ENCODE measurements around the gene SALL2. TPM values are rescaled to one million over a fixed set of nuclear protein-coding genes. Genes with fewer than 3 reads are reported as not detected.

The SALL2 gene
- total RNA-seq, 1 experiment from 2014 or later: 239 TPM

DNA sequence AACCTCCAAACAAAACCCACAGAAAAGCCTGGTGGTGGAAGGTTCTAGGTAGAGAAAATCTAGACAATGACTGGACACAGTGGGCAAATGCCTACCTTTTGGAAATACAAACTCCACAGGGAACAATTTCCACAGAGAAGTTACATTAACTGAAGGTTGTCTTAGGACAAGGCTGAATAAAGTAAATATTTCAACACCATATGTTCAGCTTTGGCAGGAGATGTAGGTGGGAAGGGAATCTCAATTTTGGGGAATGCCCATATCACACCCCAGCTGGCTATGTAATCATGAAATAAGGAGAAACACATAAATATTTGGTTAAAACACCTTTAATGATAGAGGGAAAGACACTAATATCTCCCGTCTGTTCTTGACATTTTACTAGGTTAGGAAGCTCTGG is 5.4 kb downstream of the SALL2 start:
- ATAC-seq (no peak), DNase-seq (ENCODE audit: low spot score) (no peak)
- H3K9me3 Mint-ChIP-seq: no peaks in the 10 kb centered on the region
- POLR2A ChIA-PET: no interaction called here
- H3K4me3 Mint-ChIP-seq: peak overlapping the region; percentile 97
- H3K36me3 Mint-ChIP-seq: peaks cover 51% of the 10 kb centered on the region
- peaks cover 60% of the 10 kb centered on the region for H3K4me1 Mint-ChIP-seq
- H3K27ac Mint-ChIP-seq: peak overlapping the region; percentile 91
- TF ChIP-seq SMAD4 (CRISPR knock-in tag; IDR thresholded peaks at IDR 0.05) (no peak), ZNF416 (CRISPR knock-in tag; IDR thresholded peaks at IDR 0.05) (no peak), TEAD4 (CRISPR knock-in tag; IDR thresholded peaks at IDR 0.05) (no peak), ZNF396 (CRISPR knock-in tag; IDR thresholded peaks at IDR 0.05; ENCODE audit: borderline replicate concordance) (no peak), ZNF232 (CRISPR knock-in tag; IDR thresholded peaks at IDR 0.05) (no peak), JUN (CRISPR knock-in tag; IDR thresholded peaks at IDR 0.05) (no peak), ZNF423 (CRISPR knock-in tag; IDR thresholded peaks at IDR 0.05) (no peak), CREM (CRISPR knock-in tag; IDR thresholded peaks at IDR 0.05) (no peak), TEAD1 (CRISPR knock-in tag; IDR thresholded peaks at IDR 0.05) (no peak), GRHL2 (CRISPR knock-in tag; IDR thresholded peaks at IDR 0.05; ENCODE audit: insufficient replicate concordance, severe bottlenecking) (no peak)
- TF ChIP-seq, protein P1, sequence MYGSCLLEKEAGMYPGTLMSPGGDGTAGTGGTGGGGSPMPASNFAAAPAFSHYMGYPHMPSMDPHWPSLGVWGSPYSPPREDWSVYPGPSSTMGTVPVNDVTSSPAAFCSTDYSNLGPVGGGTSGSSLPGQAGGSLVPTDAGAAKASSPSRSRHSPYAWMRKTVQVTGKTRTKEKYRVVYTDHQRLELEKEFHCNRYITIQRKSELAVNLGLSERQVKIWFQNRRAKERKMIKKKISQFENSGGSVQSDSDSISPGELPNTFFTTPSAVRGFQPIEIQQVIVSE (CRISPR knock-in tag; IDR thresholded peaks at IDR 0.05; ENCODE audit: borderline replicate concordance): no peak
- TF ChIP-seq, protein P2, sequence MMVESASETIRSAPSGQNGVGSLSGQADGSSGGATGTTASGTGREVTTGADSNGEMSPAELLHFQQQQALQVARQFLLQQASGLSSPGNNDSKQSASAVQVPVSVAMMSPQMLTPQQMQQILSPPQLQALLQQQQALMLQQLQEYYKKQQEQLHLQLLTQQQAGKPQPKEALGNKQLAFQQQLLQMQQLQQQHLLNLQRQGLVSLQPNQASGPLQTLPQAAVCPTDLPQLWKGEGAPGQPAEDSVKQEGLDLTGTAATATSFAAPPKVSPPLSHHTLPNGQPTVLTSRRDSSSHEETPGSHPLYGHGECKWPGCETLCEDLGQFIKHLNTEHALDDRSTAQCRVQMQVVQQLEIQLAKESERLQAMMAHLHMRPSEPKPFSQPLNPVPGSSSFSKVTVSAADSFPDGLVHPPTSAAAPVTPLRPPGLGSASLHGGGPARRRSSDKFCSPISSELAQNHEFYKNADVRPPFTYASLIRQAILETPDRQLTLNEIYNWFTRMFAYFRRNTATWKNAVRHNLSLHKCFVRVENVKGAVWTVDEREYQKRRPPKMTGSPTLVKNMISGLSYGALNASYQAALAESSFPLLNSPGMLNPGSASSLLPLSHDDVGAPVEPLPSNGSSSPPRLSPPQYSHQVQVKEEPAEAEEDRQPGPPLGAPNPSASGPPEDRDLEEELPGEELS (CRISPR knock-in tag; IDR thresholded peaks at IDR 0.05): no peak
- TF ChIP-seq, protein P3, sequence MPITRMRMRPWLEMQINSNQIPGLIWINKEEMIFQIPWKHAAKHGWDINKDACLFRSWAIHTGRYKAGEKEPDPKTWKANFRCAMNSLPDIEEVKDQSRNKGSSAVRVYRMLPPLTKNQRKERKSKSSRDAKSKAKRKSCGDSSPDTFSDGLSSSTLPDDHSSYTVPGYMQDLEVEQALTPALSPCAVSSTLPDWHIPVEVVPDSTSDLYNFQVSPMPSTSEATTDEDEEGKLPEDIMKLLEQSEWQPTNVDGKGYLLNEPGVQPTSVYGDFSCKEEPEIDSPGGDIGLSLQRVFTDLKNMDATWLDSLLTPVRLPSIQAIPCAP (CRISPR knock-in tag; IDR thresholded peaks at IDR 0.05): no peak
- TF ChIP-seq, protein P4, sequence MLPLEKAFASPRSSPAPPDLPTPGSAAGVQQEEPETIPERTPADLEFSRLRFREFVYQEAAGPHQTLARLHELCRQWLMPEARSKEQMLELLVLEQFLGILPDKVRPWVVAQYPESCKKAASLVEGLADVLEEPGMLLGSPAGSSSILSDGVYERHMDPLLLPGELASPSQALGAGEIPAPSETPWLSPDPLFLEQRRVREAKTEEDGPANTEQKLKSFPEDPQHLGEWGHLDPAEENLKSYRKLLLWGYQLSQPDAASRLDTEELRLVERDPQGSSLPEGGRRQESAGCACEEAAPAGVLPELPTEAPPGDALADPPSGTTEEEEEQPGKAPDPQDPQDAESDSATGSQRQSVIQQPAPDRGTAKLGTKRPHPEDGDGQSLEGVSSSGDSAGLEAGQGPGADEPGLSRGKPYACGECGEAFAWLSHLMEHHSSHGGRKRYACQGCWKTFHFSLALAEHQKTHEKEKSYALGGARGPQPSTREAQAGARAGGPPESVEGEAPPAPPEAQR (CRISPR knock-in tag; IDR thresholded peaks at IDR 0.05): no peak
- TF ChIP-seq, protein P5, sequence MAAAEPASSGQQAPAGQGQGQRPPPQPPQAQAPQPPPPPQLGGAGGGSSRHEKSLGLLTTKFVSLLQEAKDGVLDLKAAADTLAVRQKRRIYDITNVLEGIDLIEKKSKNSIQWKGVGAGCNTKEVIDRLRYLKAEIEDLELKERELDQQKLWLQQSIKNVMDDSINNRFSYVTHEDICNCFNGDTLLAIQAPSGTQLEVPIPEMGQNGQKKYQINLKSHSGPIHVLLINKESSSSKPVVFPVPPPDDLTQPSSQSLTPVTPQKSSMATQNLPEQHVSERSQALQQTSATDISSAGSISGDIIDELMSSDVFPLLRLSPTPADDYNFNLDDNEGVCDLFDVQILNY (CRISPR knock-in tag; IDR thresholded peaks at IDR 0.05): no peak
- TF ChIP-seq, protein P6, sequence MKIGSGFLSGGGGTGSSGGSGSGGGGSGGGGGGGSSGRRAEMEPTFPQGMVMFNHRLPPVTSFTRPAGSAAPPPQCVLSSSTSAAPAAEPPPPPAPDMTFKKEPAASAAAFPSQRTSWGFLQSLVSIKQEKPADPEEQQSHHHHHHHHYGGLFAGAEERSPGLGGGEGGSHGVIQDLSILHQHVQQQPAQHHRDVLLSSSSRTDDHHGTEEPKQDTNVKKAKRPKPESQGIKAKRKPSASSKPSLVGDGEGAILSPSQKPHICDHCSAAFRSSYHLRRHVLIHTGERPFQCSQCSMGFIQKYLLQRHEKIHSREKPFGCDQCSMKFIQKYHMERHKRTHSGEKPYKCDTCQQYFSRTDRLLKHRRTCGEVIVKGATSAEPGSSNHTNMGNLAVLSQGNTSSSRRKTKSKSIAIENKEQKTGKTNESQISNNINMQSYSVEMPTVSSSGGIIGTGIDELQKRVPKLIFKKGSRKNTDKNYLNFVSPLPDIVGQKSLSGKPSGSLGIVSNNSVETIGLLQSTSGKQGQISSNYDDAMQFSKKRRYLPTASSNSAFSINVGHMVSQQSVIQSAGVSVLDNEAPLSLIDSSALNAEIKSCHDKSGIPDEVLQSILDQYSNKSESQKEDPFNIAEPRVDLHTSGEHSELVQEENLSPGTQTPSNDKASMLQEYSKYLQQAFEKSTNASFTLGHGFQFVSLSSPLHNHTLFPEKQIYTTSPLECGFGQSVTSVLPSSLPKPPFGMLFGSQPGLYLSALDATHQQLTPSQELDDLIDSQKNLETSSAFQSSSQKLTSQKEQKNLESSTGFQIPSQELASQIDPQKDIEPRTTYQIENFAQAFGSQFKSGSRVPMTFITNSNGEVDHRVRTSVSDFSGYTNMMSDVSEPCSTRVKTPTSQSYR (CRISPR knock-in tag; IDR thresholded peaks at IDR 0.05): no peak
- TF ChIP-seq, protein P7, sequence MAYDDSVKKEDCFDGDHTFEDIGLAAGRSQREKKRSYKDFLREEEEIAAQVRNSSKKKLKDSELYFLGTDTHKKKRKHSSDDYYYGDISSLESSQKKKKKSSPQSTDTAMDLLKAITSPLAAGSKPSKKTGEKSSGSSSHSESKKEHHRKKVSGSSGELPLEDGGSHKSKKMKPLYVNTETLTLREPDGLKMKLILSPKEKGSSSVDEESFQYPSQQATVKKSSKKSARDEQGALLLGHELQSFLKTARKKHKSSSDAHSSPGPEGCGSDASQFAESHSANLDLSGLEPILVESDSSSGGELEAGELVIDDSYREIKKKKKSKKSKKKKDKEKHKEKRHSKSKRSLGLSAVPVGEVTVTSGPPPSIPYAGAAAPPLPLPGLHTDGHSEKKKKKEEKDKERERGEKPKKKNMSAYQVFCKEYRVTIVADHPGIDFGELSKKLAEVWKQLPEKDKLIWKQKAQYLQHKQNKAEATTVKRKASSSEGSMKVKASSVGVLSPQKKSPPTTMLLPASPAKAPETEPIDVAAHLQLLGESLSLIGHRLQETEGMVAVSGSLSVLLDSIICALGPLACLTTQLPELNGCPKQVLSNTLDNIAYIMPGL (CRISPR knock-in tag; IDR thresholded peaks at IDR 0.05): no peak
- TF ChIP-seq, protein P8, sequence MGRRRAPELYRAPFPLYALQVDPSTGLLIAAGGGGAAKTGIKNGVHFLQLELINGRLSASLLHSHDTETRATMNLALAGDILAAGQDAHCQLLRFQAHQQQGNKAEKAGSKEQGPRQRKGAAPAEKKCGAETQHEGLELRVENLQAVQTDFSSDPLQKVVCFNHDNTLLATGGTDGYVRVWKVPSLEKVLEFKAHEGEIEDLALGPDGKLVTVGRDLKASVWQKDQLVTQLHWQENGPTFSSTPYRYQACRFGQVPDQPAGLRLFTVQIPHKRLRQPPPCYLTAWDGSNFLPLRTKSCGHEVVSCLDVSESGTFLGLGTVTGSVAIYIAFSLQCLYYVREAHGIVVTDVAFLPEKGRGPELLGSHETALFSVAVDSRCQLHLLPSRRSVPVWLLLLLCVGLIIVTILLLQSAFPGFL (CRISPR knock-in tag; IDR thresholded peaks at IDR 0.05; ENCODE audit: borderline replicate concordance): no peak
- TF ChIP-seq, protein P9, sequence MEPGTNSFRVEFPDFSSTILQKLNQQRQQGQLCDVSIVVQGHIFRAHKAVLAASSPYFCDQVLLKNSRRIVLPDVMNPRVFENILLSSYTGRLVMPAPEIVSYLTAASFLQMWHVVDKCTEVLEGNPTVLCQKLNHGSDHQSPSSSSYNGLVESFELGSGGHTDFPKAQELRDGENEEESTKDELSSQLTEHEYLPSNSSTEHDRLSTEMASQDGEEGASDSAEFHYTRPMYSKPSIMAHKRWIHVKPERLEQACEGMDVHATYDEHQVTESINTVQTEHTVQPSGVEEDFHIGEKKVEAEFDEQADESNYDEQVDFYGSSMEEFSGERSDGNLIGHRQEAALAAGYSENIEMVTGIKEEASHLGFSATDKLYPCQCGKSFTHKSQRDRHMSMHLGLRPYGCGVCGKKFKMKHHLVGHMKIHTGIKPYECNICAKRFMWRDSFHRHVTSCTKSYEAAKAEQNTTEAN (CRISPR knock-in tag; IDR thresholded peaks at IDR 0.05): no peak
- CTCF ChIA-PET: interaction anchor here (1.6 kb wide), 1 partner anchor 36 kb away, joined by 4 read pairs; no protein-coding TSS in a partner anchor
- H3K27me3 Mint-ChIP-seq (ENCODE audit: low read depth): no peaks in the 10 kb centered on the region
